Subcutaneous adipose tissue (tissue), 4 donors: ENCODE results near the gene TNIP3. TPM values are rescaled to one million over a fixed set of nuclear protein-coding genes. Genes with fewer than 3 reads are reported as not detected.

Experiments used
- CTCF ChIP-seq: fragments of 450-650 bp; IDR thresholded peaks from one replicate; pipeline ENCODE4 v1.5.1; 2016; ENCODE audit warnings: low read depth, mild to moderate bottlenecking, control low read depth, antibody characterized with exemption, moderate library complexity
- total RNA-seq, 4 donors: library from RNA; depleted of rRNA; stranded (reverse); fragments of >200 nt; gene quantifications; one replicate each; pipeline ENCODE4 v1.1.0, GENCODE V29; 2016

The TNIP3 gene
- total RNA-seq, 4 donors from 2014 or later = 0.34 TPM; not detected in 3

DNA sequence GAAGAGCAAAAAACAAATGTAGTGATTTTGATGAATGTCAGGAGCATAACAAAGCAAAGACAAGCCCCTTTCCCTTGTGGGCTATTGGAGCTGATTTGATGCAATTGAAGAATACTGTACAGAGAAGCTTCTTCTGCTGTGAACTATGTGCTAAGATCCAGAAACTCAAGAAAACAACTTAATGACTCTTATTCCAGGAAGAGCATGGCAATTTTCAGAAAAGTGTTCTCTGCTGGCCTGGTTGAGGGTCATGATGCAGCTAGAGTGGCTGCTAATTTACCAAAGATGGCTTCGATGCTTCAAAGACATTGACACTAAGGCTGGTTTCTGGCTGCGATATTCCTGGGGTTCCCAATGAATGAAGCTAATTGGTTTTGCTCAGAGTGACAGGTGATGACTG, 45.8 kb downstream of the TNIP3 start:
- no peak for TF ChIP-seq CTCF

DNA sequence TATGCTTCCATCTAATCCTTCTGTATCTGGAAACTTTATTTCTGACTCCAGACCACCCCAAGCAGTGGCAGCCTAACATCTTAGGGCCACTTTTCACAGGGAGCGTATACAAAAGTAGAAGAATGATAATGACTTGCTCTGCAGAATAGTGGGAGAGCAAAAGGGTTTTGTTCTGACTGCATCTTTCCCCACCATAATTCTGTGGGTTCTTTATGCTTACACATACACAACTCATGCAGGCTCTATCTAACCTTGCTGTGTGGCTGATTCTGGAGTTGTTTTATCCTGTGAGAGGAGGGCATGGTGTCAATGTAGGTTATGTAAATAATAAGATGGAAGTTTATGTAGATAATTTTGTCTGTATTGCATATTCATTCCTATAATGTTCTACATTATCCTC, 49.4 kb downstream of the TNIP3 start:
- TF ChIP-seq CTCF = no peak

DNA sequence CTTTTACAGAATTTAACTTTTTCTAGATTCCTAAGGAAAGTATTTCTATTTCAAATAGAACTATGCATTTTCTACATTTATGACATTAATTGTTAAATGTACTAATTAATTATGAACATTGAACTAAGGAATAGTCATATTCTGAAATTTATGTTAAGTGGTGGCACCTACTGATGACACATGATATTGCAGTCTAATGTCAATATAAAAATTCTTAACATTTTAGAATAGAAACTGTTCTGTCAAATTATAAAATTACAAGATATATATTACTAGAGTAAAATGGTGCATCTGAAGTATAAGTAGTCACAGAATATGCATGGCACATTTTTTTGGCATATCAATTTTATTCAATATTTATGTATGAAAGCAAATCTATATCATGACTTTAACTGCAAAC, 51.6 kb downstream of the TNIP3 start:
- no peak for TF ChIP-seq CTCF

DNA sequence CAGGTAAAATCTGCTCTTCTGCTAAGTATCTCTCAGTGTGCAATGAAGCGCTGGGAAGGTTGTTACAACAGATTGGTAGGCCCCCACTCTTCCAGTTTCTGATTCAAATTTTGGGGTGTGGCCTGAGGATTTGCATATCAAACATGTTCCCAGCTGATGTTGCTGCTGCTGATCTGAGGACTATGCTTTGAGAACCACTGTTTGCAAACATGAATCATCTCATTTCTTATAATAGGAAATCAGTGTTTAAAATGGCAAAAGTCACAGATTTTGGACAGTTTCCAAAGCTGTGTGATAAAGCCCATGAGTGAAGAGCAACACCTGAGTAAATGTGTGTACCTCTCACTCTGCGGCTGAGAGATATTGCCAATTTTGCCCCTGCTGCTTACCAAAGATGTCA, 55.6 kb downstream of the TNIP3 start:
- TF ChIP-seq CTCF = no peak

DNA sequence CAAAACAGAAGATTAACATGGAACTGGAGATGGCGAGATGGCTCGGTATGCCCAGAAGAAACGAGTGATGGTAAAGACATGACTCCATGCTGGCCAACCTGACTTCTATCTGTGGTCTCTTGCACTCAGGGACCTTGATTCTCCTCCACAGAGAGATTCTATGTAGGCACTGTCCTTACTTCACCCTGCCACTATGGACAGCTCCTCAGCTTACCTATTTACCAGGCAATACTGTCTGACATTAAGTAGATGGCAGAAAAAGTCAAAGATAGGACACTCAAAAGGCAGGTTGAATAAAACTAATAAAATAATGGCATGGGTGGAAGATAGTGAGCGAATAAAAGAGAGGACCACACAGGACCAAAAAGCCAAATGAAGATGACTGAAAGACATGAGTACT, 56.6 kb downstream of the TNIP3 start:
- no peak for TF ChIP-seq CTCF

DNA sequence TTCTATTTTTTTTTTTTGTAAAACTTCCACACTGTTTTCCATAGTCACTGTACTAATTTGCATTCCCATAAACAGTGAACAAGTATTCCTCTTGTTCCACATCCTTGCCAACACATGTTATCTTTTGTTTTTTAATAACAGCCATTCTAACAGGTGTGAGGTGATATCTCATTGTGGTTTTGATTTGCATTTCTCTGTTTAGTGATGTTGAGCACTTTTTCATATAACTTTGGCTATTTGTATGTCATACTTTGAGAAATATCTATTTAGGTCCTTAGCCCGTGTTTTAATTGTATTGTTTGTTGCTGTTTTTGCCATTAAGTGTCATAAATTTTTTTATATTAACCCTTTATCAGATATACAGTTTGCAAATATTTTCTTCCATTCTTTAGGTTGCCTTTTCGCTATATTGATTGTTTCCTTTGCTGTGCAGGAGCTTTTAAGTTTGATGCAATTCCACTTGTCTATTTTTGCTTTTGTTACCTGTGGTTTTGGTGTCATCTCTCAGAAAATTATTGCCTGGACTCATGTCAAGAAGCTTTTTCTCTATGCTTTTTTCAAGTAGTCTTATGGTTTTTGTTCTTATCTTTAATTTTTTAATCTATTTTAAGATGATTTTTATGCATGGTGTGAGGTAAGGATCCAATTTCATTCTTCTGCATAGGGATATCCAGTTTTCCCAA, 63.9 kb downstream of the TNIP3 start:
- no peak for TF ChIP-seq CTCF

DNA sequence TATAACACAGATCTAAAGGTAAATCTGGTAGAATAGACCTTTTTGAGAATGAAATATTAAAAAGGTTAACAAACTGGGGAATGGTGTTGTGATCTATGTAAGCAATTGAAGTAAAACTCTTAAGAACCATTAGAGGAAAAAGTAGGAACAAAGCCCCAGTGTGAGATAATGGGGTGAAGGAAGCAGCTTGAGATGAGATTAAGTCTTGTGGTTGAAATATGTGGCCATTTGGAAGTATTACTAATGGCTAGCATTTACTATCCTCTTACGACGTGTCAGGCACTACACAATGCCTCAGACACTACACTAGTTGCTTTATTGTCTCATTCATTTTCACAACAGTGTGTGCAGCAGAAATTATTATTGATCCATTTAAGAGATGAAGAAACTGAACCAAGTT, 65.9 kb downstream of the TNIP3 start:
- no peak for TF ChIP-seq CTCF
